T-cell (primary cell): Measurements from ENCODE around the gene MED14. TPM values are rescaled to one million over a fixed set of nuclear protein-coding genes. Genes with fewer than 3 reads are reported as not detected.
A peak's percentile ranks its signal among the peaks of the same experiment; 100 is the strongest.

Source experiments
- ATAC-seq, 4 experiments: fragments of 200-7000 bp in 3 of 4; fragments of 150-1000 bp in 1 of 4; cut with Tn5 transposase; replicated peaks in 1 of 4; 1 replicate in 3 of 4; 2 replicates in 1 of 4; pipeline ENCODE4 v1.10.0; 2021; ENCODE audit warnings: moderate library complexity in 3 of 4, mild to moderate bottlenecking in 2 of 4, moderate number of reproducible peaks in 1 of 4
- CTCF ChIA-PET, 2 donors: fragments of 300-600 bp; sonication (Branson Sonifier 250); formaldehyde crosslinking; loops; one replicate each; lab custom pipeline; 2022; ENCODE audit warnings: antibody characterized with exemption in 2 of 2; lab: Charles Lee
- POLR2A ChIA-PET, 2 donors: fragments of 300-600 bp; sonication (Branson Sonifier 250); formaldehyde crosslinking; loops; one replicate each; lab custom pipeline; 2022; ENCODE audit warnings: antibody characterized with exemption in 2 of 2; lab: Charles Lee
- DNase-seq, 35 experiments: peaks; one replicate each; pipeline versions ENCODE4 v3.0.0 to v3.0.0-alpha.2; 2013 to 2023
- H3K27ac ChIP-seq: one replicate; pipeline ENCODE4 v1.5.1; 2013; ENCODE audit warnings: low read length
- H3K27me3 ChIP-seq, 2 experiments: replicated peaks in 1 of 2; 1 replicate in 1 of 2; 2 replicates in 1 of 2; pipeline versions ENCODE4 v1.6.1 to v1.7.0; 2013; ENCODE audit warnings: low read length in 1 of 2, mixed read lengths in 1 of 2; ENCODE audit not compliant: control insufficient read depth in 2 of 2, insufficient read depth in 2 of 2; ENCODE audit errors: extremely low read depth in 1 of 2
- H3K36me3 ChIP-seq, 2 donors: 1 replicate in 1 of 2; 2 replicates in 1 of 2; pipeline versions ENCODE4 v1.6.1 to v1.7.0; 2013; ENCODE audit warnings: low read length in 1 of 2; ENCODE audit not compliant: control insufficient read depth in 2 of 2, insufficient read depth in 1 of 2; ENCODE audit errors: extremely low read depth in 1 of 2
- H3K4me1 ChIP-seq, 2 experiments: 1 replicate in 1 of 2; 2 replicates in 1 of 2; pipeline versions ENCODE4 v1.6.1 to v1.7.0; 2013; ENCODE audit warnings: low read length in 2 of 2, mixed read lengths in 1 of 2; ENCODE audit not compliant: insufficient read depth in 2 of 2, control insufficient read depth in 1 of 2; ENCODE audit errors: extremely low read depth in 1 of 2
- H3K4me3 ChIP-seq, 2 donors: 1 replicate in 1 of 2; 2 replicates in 1 of 2; pipeline versions ENCODE4 v1.5.1 to v1.7.0; 2013; ENCODE audit warnings: mild to moderate bottlenecking in 2 of 2, low read length in 1 of 2, moderate library complexity in 1 of 2; ENCODE audit not compliant: control insufficient read depth in 1 of 2; ENCODE audit errors: extremely low read depth in 1 of 2
- H3K9me3 ChIP-seq: 2 replicates; pipeline ENCODE4 v1.7.0; 2013
- H3K27ac Mint-ChIP-seq, 2 donors: one replicate each; pipeline ENCODE4 v1.8.0; 2020 to 2021; ENCODE audit warnings: mild to moderate bottlenecking in 2 of 2, mixed read lengths in 2 of 2
- H3K27me3 Mint-ChIP-seq, 2 donors: one replicate each; pipeline ENCODE4 v1.8.0; 2021 to 2022; ENCODE audit warnings: mixed read lengths in 2 of 2
- H3K36me3 Mint-ChIP-seq: one replicate; pipeline ENCODE4 v1.8.0; 2021; ENCODE audit warnings: mixed read lengths
- H3K4me1 Mint-ChIP-seq, 3 donors: one replicate each; pipeline ENCODE4 v1.8.0; 2020 to 2022; ENCODE audit warnings: mixed read lengths in 3 of 3, mild to moderate bottlenecking in 1 of 3
- H3K4me3 Mint-ChIP-seq, 3 donors: one replicate each; pipeline ENCODE4 v1.8.0; 2020 to 2022; ENCODE audit warnings: mild to moderate bottlenecking in 3 of 3, mixed read lengths in 3 of 3, moderate library complexity in 3 of 3
- H3K9me3 Mint-ChIP-seq, 3 donors: one replicate each; pipeline ENCODE4 v1.8.0; 2020 to 2022; ENCODE audit warnings: mixed read lengths in 3 of 3
- WGBS: methylation state at CpG from one replicate; pipeline ENCODE4 v1.1.5; 2013; ENCODE audit warnings: missing lambda C conversion rate; ENCODE audit not compliant: insufficient coverage; 5-methylcytosine and 5-hydroxymethylcytosine counted together
- total RNA-seq, 35 experiments: library from RNA in 6 of 35; stranded (reverse) in 6 of 35; fragments of 120-200 nt in 1 of 35; gene quantifications; one replicate each; pipeline versions ENCODE4 v1.2.1 to v1.2.4 and lab custom pipeline; 2013 to 2026

The MED14 gene
- total RNA-seq, 5 donors from 2014 or later (not counting 1 experiment from before 2014, with no cell fraction given), result 30.7 to 56.0 (median 43.2) TPM

GRCh38 chrX:40722930-40723329 is 12.4 kb downstream of the MED14 start:
- H3K4me3 Mint-ChIP-seq, result peak overlapping the region in 1 of 3 donors; percentile 42
- H3K36me3 ChIP-seq, result peaks cover 7 to 10% of the 10 kb centered on the region in 2 donors
- H3K27ac ChIP-seq, result peak overlapping the region; percentile 4
- no peaks in the 10 kb centered on the region for H3K9me3 ChIP-seq
- peak overlapping the region; percentile 40 for H3K27ac Mint-ChIP-seq
- peak in 1 of 4 experiments; percentile 64 for ATAC-seq
- H3K27me3 Mint-ChIP-seq, result no peaks in the 10 kb centered on the region
- DNase-seq, result no peak
- ChIA-PET CTCF (no interaction called here), POLR2A (no interaction called here)
- WGBS, result no CpG with 5 or more reads among the region's 1 CpG
- H3K27me3 ChIP-seq, result no peaks in the 10 kb centered on the region
- no peak overlapping the region for H3K4me3 ChIP-seq
- peaks cover 51% of the 10 kb centered on the region for H3K36me3 Mint-ChIP-seq
- peaks cover 4 to 8% of the 10 kb centered on the region in 2 experiments for H3K4me1 ChIP-seq
- no peaks in the 10 kb centered on the region for H3K9me3 Mint-ChIP-seq
- H3K4me1 Mint-ChIP-seq, result peaks cover 56 to 67% (median 66%) of the 10 kb centered on the region in 3 donors

GRCh38 chrX:40721489-40722106 is 13.7 kb downstream of the MED14 start:
- Histone ChIP-seq H3K9me3 (no peaks in the 10 kb centered on the region), H3K27ac (no peak overlapping the region), H3K4me1 (peaks cover 4 to 8% of the 10 kb centered on the region in 2 experiments), H3K27me3 (no peaks in the 10 kb centered on the region), H3K36me3 (peaks cover 7 to 10% of the 10 kb centered on the region in 2 donors), H3K4me3 (no peak overlapping the region)
- 60% methylated on average over 1 of the region's 3 CpGs for WGBS
- no peak overlapping the region for H3K27ac Mint-ChIP-seq
- DNase-seq, result no peak
- peaks cover 51% of the 10 kb centered on the region for H3K36me3 Mint-ChIP-seq
- ChIA-PET POLR2A (interaction anchor here (0.6 kb wide), 2 partner anchors 88 to 364 kb away, joined by 3 read pairs; no protein-coding TSS in a partner anchor), CTCF (no interaction called here)
- no peak for ATAC-seq
- H3K4me1 Mint-ChIP-seq, result peaks cover 56 to 69% (median 65%) of the 10 kb centered on the region in 3 donors
- H3K9me3 Mint-ChIP-seq, result no peaks in the 10 kb centered on the region
- H3K4me3 Mint-ChIP-seq, result peak overlapping the region in 1 of 3 donors; percentile 17
- no peaks in the 10 kb centered on the region for H3K27me3 Mint-ChIP-seq

- ChIA-PET POLR2A (interaction anchor here in 1 of 2 donors (0.5 kb wide), 1 partner anchor 66 kb away, joined by 3 read pairs; no protein-coding TSS in a partner anchor), CTCF (no interaction called here)
- Mint-ChIP-seq H3K4me1 (peaks cover 64 to 71% (median 67%) of the 10 kb centered on the region in 3 donors), H3K9me3 (no peaks in the 10 kb centered on the region), H3K27me3 (no peaks in the 10 kb centered on the region), H3K27ac (no peak overlapping the region), H3K4me3 (no peak overlapping the region), H3K36me3 (peaks cover 53% of the 10 kb centered on the region)
- 97% methylated on average over 5 of the region's 8 CpGs for WGBS
- ATAC-seq (no peak), DNase-seq (no peak)
- Histone ChIP-seq H3K4me1 (peaks cover 4 to 8% of the 10 kb centered on the region in 2 experiments), H3K9me3 (no peaks in the 10 kb centered on the region), H3K4me3 (no peak overlapping the region), H3K36me3 (peaks cover 7 to 10% of the 10 kb centered on the region in 2 donors), H3K27ac (no peak overlapping the region), H3K27me3 (no peaks in the 10 kb centered on the region)
Observed at GRCh38 chrX:40720792-40721191, 14.6 kb downstream of the MED14 start.

GRCh38 chrX:40720339-40720738 is 15.0 kb downstream of the MED14 start:
- H3K27me3 Mint-ChIP-seq, result no peaks in the 10 kb centered on the region
- 100% methylated on average over 2 of the region's 4 CpGs for WGBS
- Histone ChIP-seq H3K27ac (no peak overlapping the region), H3K9me3 (no peaks in the 10 kb centered on the region), H3K36me3 (peaks cover 7 to 10% of the 10 kb centered on the region in 2 donors), H3K27me3 (no peaks in the 10 kb centered on the region), H3K4me1 (peaks cover 4 to 8% of the 10 kb centered on the region in 2 experiments), H3K4me3 (no peak overlapping the region)
- no peak for ATAC-seq
- peak overlapping the region in 1 of 2 donors; percentile 7 for H3K27ac Mint-ChIP-seq
- peaks cover 51% of the 10 kb centered on the region for H3K36me3 Mint-ChIP-seq
- H3K4me3 Mint-ChIP-seq, result no peak overlapping the region
- H3K9me3 Mint-ChIP-seq, result no peaks in the 10 kb centered on the region
- ChIA-PET POLR2A (interaction anchor here in 1 of 2 donors (0.5 kb wide), 1 partner anchor 66 kb away, joined by 3 read pairs; no protein-coding TSS in a partner anchor), CTCF (no interaction called here)
- peaks cover 63 to 68% (median 68%) of the 10 kb centered on the region in 3 donors for H3K4me1 Mint-ChIP-seq
- no peak for DNase-seq

GRCh38 chrX:40719731-40720130 is 15.6 kb downstream of the MED14 start:
- Mint-ChIP-seq H3K9me3 (no peaks in the 10 kb centered on the region), H3K4me3 (no peak overlapping the region), H3K27ac (no peak overlapping the region), H3K36me3 (peaks cover 48% of the 10 kb centered on the region), H3K27me3 (no peaks in the 10 kb centered on the region), H3K4me1 (peaks cover 63 to 72% (median 68%) of the 10 kb centered on the region in 3 donors)
- H3K27ac ChIP-seq, result no peak overlapping the region
- H3K9me3 ChIP-seq, result no peaks in the 10 kb centered on the region
- ATAC-seq, result no peak
- peaks cover 7 to 10% of the 10 kb centered on the region in 2 donors for H3K36me3 ChIP-seq
- no peaks in the 10 kb centered on the region for H3K27me3 ChIP-seq
- no peak for DNase-seq
- ChIA-PET CTCF (no interaction called here), POLR2A (no interaction called here)
- H3K4me1 ChIP-seq, result peaks cover 4 to 8% of the 10 kb centered on the region in 2 experiments
- H3K4me3 ChIP-seq, result no peak overlapping the region

GRCh38 chrX:40719218-40719617 is 16.1 kb downstream of the MED14 start:
- Histone ChIP-seq H3K27me3 (no peaks in the 10 kb centered on the region), H3K27ac (no peak overlapping the region), H3K4me1 (peaks cover 4 to 8% of the 10 kb centered on the region in 2 experiments), H3K4me3 (no peak overlapping the region), H3K36me3 (peaks cover 7 to 8% of the 10 kb centered on the region in 2 donors), H3K9me3 (no peaks in the 10 kb centered on the region)
- DNase-seq (no peak), ATAC-seq (no peak)
- Mint-ChIP-seq H3K4me1 (peaks cover 60 to 72% (median 64%) of the 10 kb centered on the region in 3 donors), H3K27ac (no peak overlapping the region), H3K9me3 (no peaks in the 10 kb centered on the region), H3K4me3 (no peak overlapping the region), H3K36me3 (peaks cover 47% of the 10 kb centered on the region), H3K27me3 (no peaks in the 10 kb centered on the region)
- CTCF ChIA-PET, result no interaction called here
- POLR2A ChIA-PET, result no interaction called here
